SU-DHL-6 (cell line): ENCODE measurements around the gene KCTD16.

Experiments
- EZH2phosphoT487 ChIP-seq: fragments of 200-600 bp; sonication (generic), shearing (Covaris generic); conservative IDR thresholded peaks from 2 replicates; pipeline ENCODE4 v1.6.1; 2018; ENCODE audit warnings: mild to moderate bottlenecking, antibody characterized with exemption, low read length, moderate library complexity, mixed read lengths
- TF ChIP-seq, protein P1 (sequence below): fragments of 200-600 bp; sonication (generic); IDR thresholded peaks from one replicate; pipeline ENCODE4 v1.5.1; 2017; ENCODE audit warnings: antibody characterized with exemption, mild to moderate bottlenecking, low read length, moderate library complexity; ENCODE audit not compliant: insufficient read depth, poor library complexity, severe bottlenecking

DNA sequence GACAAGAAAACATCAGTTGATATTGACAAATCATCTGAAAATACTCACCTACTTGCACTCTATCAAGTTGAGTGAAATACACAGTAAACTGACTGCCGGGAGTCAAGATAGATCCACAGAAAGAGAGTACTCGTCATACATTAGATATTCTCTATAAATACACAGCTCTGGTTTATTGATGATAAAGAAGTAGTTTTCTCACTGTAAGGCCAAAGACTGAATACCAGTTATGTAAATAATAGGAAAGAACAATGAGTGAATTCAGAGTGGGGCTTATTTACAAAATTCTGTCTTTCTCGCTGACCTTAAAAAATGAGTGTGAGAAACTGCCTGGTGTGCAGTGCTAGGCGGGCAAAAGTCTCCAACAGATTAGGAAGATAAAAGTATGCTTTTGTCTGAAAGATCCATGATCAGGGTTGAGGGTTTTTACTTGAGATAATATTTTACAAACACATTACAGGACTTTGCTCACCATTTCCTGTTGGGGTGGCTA lies 341.0 kb downstream of the KCTD16 start:
- no peak for TF ChIP-seq EZH2phosphoT487
- TF ChIP-seq, protein P1, sequence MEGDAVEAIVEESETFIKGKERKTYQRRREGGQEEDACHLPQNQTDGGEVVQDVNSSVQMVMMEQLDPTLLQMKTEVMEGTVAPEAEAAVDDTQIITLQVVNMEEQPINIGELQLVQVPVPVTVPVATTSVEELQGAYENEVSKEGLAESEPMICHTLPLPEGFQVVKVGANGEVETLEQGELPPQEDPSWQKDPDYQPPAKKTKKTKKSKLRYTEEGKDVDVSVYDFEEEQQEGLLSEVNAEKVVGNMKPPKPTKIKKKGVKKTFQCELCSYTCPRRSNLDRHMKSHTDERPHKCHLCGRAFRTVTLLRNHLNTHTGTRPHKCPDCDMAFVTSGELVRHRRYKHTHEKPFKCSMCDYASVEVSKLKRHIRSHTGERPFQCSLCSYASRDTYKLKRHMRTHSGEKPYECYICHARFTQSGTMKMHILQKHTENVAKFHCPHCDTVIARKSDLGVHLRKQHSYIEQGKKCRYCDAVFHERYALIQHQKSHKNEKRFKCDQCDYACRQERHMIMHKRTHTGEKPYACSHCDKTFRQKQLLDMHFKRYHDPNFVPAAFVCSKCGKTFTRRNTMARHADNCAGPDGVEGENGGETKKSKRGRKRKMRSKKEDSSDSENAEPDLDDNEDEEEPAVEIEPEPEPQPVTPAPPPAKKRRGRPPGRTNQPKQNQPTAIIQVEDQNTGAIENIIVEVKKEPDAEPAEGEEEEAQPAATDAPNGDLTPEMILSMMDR: no peak
